ENCODE results near the gene ANKRD23.

GRCh38 chr2:96846825-96847224 is 3.0 kb upstream of the ANKRD23 start:
- TF ChIP-seq CTCF (conservative IDR thresholded peaks at IDR 0.05) (no peak), EZH2 (IDR thresholded peaks at IDR 0.05; ENCODE audit: low read depth) (no peak)
